MM.1S (cell line): ENCODE measurements around the gene SYCE1L.

Experiments used
- DNase-seq: peaks from one replicate; pipeline ENCODE4 v3.0.0-alpha.2; 2015
- H2AFZ ChIP-seq: fragments of 300-600 bp; sonication (generic); 2 replicates; pipeline ENCODE4 v1.6.0; 2016; ENCODE audit warnings: antibody characterized with exemption, low read length
- H3F3A ChIP-seq: fragments of 300-600 bp; sonication (generic); 2 replicates; pipeline ENCODE4 v1.6.1; 2016; ENCODE audit warnings: mild to moderate bottlenecking, antibody characterized with exemption, low read length, moderate library complexity, mixed read lengths; ENCODE audit not compliant: insufficient read depth
- H3K27ac ChIP-seq: fragments of 300-600 bp; sonication (generic); 2 replicates; pipeline ENCODE4 v1.5.1; 2016; ENCODE audit warnings: mild to moderate bottlenecking, low read length
- H3K27me3 ChIP-seq: fragments of 300-600 bp; sonication (generic); replicated peaks from 2 replicates; pipeline ENCODE4 v1.6.0; 2016; ENCODE audit warnings: low read length; ENCODE audit not compliant: insufficient read depth
- H3K36me3 ChIP-seq: fragments of 300-600 bp; sonication (generic); replicated peaks from 2 replicates; pipeline ENCODE4 v1.6.1; 2016; ENCODE audit warnings: mild to moderate bottlenecking, low read length, mixed read lengths; ENCODE audit not compliant: insufficient read depth
- H3K4me1 ChIP-seq: fragments of 300-600 bp; sonication (generic); 2 replicates; pipeline ENCODE4 v1.6.1; 2016; ENCODE audit warnings: low read length, mixed read lengths
- H3K4me2 ChIP-seq: fragments of 300-600 bp; sonication (generic); 2 replicates; pipeline ENCODE4 v1.6.0; 2016; ENCODE audit warnings: low read depth, low read length
- H3K4me3 ChIP-seq: fragments of 300-600 bp; sonication (generic); 2 replicates; pipeline ENCODE4 v1.5.1; 2016; ENCODE audit warnings: low read length, mixed read lengths
- H3K79me2 ChIP-seq: fragments of 300-600 bp; sonication (generic); 2 replicates; pipeline ENCODE4 v1.6.1; 2016; ENCODE audit warnings: mixed run types, low read length, mixed read lengths
- H3K9ac ChIP-seq: fragments of 300-600 bp; sonication (generic); 2 replicates; pipeline ENCODE4 v1.6.1; 2016; ENCODE audit warnings: low read length, mixed read lengths
- H3K9me2 ChIP-seq: fragments of 300-600 bp; sonication (generic); replicated peaks from 2 replicates; pipeline ENCODE4 v1.6.1; 2016; ENCODE audit warnings: mild to moderate bottlenecking, low read length, mixed read lengths; ENCODE audit not compliant: insufficient read depth
- H3K9me3 ChIP-seq: fragments of 300-600 bp; sonication (generic); replicated peaks from 2 replicates; pipeline ENCODE4 v1.6.1; 2016; ENCODE audit warnings: mild to moderate bottlenecking, low read length, mixed read lengths; ENCODE audit not compliant: insufficient read depth
- H4K20me1 ChIP-seq: fragments of 300-600 bp; sonication (generic); 2 replicates; pipeline ENCODE4 v1.6.1; 2016; ENCODE audit warnings: mild to moderate bottlenecking, low read length, moderate library complexity, mixed read lengths; ENCODE audit not compliant: insufficient read depth
- EZH2 ChIP-seq: fragments of 300-600 bp; sonication (generic); optimal IDR thresholded peaks from 2 replicates; pipeline ENCODE3; 2017; ENCODE audit warnings: low read depth, mild to moderate bottlenecking, antibody characterized with exemption, low read length, mixed read lengths
- EZH2phosphoT487 ChIP-seq: fragments of 300-600 bp; sonication (generic); IDR thresholded peaks from 2 replicates; pipeline ENCODE4 v1.6.1; 2018; ENCODE audit warnings: antibody characterized with exemption, low read length
- TF ChIP-seq, protein P1 (sequence below): fragments of 300-600 bp; sonication (generic); IDR thresholded peaks from 2 replicates; pipeline ENCODE4 v1.5.1; 2016; ENCODE audit warnings: antibody characterized with exemption, low read length, mixed read lengths

SYCE1L gene

DNA sequence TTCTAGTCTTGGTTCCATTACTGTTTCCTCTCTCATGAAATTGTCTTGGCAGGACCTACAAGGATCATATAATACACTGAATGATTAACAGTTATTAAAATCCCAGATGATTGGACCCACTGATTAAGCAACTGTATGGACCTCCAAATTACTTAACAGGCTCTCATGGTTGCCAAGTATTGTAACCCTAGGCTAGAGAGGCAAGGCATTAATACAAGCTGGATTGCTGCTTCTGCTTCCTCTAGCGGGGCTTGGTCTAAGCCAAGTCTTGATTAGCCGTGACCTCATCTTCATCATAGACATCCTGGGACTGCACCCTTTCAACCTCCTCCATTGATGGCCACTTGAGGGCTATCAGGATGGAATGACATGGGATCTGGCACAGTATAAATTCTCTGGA lies 46.9 kb downstream of the SYCE1L start:
- Histone ChIP-seq H3K9me2 (no peaks in the 10 kb centered on the region), H3K9ac (no peak overlapping the region), H3K27ac (no peak overlapping the region), H2AFZ (no peak overlapping the region), H3K36me3 (no peaks in the 10 kb centered on the region), H3K4me1 (no peaks in the 10 kb centered on the region), H3K27me3 (no peaks in the 10 kb centered on the region), H3K9me3 (no peaks in the 10 kb centered on the region), H4K20me1 (no peaks in the 10 kb centered on the region), H3F3A (no peaks in the 10 kb centered on the region), H3K79me2 (no peaks in the 10 kb centered on the region), H3K4me3 (no peak overlapping the region), H3K4me2 (no peak overlapping the region)
- DNase-seq: no peak
- TF ChIP-seq, protein P1, sequence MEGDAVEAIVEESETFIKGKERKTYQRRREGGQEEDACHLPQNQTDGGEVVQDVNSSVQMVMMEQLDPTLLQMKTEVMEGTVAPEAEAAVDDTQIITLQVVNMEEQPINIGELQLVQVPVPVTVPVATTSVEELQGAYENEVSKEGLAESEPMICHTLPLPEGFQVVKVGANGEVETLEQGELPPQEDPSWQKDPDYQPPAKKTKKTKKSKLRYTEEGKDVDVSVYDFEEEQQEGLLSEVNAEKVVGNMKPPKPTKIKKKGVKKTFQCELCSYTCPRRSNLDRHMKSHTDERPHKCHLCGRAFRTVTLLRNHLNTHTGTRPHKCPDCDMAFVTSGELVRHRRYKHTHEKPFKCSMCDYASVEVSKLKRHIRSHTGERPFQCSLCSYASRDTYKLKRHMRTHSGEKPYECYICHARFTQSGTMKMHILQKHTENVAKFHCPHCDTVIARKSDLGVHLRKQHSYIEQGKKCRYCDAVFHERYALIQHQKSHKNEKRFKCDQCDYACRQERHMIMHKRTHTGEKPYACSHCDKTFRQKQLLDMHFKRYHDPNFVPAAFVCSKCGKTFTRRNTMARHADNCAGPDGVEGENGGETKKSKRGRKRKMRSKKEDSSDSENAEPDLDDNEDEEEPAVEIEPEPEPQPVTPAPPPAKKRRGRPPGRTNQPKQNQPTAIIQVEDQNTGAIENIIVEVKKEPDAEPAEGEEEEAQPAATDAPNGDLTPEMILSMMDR: no peak
- no peak for TF ChIP-seq EZH2phosphoT487
- no peak for TF ChIP-seq EZH2

DNA sequence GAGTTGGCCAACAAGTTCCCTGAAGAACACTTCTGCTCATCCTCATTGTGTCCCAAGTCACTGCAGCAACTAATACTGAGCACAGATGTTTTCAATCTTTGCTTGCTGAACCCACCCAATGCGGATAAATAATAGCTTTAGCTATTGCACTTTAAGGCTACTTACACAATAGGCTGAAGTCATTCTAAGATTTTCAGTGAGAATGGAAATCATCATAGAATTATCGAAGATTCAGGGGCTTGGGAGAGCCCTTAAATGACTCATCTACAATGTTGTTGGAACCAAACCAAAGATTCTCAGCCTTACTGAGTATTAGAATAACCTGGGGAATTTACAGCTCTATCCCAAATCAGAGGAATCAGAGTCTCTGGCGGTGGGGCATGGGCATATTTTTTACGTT lies 51.2 kb downstream of the SYCE1L start:
- TF ChIP-seq, protein P1: no peak
- TF ChIP-seq EZH2phosphoT487: no peak
- no peak for TF ChIP-seq EZH2
- DNase-seq: no peak

More for the DNA sequence above, 51.2 kb downstream of the SYCE1L start:
- no peaks in the 10 kb centered on the region for H3K4me1 ChIP-seq
- no peak overlapping the region for H3K9ac ChIP-seq
- H3K27ac ChIP-seq: no peak overlapping the region
- no peaks in the 10 kb centered on the region for H3K9me3 ChIP-seq
- no peak overlapping the region for H3K4me2 ChIP-seq
- H2AFZ ChIP-seq: no peak overlapping the region
- H4K20me1 ChIP-seq: no peaks in the 10 kb centered on the region
- H3K27me3 ChIP-seq: no peaks in the 10 kb centered on the region
- no peaks in the 10 kb centered on the region for H3K79me2 ChIP-seq
- H3F3A ChIP-seq: no peaks in the 10 kb centered on the region
- H3K4me3 ChIP-seq: no peak overlapping the region
- no peaks in the 10 kb centered on the region for H3K36me3 ChIP-seq
- H3K9me2 ChIP-seq: no peaks in the 10 kb centered on the region
